ENCODE results near the gene USP25.
A peak's percentile ranks its signal among the peaks of the same experiment; 100 is the strongest.

Gene USP25

DNA sequence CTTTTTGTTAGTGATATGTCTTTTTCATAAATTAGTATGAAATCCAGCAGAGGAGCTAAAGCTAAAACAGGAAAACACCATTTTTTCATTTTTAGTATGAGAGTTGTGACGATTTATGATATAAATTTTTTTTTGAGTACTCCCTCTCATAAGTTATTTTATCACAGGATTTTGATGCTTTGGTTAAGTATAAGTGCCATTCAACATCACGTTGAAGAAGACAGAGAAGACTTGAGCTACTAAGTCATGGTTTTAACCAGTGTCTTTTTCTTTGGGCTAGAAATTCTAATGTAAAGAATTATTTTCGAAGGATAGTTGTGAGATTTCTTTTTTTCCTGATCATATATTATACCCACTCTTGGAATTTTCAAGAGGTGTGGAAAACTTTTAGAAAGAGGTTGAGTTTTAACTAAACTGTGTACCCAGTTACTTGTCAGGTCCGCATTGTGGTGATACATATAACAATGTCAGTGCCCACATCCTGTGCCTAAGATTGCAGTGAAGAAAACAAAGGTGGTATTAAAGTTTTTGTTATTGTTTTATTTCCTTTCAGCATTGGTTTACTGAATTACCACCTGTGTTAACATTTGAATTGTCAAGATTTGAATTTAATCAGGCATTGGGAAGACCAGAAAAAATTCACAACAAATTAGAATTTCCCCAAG is 93.8 kb downstream of the USP25 start:
- peak; percentile 8 for DNase-seq

- no peak for DNase-seq
Observed at GRCh38 chr21:15825700-15826099, 95.9 kb downstream of the USP25 start.

- DNase-seq, result peak; percentile 43
Observed at GRCh38 chr21:15826147-15826780, 96.5 kb downstream of the USP25 start.

DNA sequence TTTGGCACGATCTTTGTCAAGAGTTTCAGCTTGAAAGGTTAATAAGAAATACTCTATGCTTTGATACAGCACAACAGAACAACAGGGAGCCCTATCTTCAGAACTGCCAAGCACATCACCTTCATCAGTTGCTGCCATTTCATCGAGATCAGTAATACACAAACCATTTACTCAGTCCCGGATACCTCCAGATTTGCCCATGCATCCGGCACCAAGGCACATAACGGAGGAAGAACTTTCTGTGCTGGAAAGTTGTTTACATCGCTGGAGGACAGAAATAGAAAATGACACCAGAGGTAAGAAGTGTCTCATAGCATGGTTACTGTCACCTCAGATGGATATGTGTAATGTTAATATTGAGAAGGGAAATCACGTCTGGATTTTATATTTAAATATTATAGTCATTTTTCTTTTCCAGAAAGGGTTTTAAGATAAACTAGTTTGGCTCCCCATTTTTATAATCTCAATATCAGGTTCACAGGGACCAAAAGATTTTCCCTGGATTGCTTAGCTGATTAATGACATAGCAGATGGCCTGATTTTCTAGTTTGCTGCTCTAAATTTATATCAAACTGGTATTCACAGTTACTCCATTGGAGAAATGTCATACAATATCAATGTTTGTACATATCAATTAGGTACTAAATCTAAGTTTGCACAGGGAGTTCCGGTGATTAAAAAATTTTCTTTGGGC is 97.3 kb downstream of the USP25 start:
- no peak for DNase-seq

GRCh38 chr21:15831497-15831896 is 101.7 kb downstream of the USP25 start:
- no peak for DNase-seq

DNA sequence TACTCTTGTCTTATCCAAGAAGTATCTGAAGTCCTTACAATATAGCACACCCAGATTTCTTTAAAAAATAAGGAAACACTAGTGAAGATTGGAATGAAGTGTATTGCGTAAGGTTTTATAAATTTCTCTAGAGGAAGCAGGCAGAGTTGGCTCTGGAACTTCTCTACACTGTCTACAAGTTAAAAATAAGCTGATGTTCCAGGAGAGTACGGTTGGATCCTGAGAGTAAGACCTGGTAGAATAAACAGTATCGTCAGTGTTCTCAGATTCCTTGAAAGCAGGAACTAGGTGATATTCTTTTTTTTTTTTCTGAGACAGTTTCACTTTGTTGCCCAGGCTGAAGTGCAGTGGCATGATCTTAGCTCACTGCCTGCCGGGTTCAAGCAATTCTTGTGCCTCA is 107.9 kb downstream of the USP25 start:
- DNase-seq, result no peak

GRCh38 chr21:15839026-15839425 is 109.2 kb downstream of the USP25 start:
- no peak for DNase-seq

- no peak for DNase-seq
Observed at GRCh38 chr21:15839601-15840000, 109.8 kb downstream of the USP25 start.

DNA sequence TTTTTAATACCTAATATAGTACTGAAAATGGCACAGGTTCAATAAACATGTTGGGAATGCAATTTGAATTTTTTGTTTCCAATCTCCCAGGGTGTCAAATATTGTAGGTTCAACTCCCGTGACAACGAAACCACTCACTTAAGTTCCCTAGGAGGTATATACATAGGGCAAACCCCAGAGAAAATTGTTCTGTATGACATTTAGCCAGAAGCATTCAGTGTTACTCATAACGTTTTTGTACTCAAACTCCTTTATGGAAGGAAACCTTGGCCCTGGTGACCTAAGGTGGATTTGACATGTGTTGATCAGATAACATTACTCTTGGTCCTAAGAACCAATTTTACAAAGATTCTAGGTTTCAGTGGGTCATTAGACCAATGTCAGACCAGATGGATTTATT is 110.6 kb downstream of the USP25 start:
- no peak for DNase-seq

- DNase-seq, result no peak
Observed at GRCh38 chr21:15841856-15842564, 112.2 kb downstream of the USP25 start.

DNA sequence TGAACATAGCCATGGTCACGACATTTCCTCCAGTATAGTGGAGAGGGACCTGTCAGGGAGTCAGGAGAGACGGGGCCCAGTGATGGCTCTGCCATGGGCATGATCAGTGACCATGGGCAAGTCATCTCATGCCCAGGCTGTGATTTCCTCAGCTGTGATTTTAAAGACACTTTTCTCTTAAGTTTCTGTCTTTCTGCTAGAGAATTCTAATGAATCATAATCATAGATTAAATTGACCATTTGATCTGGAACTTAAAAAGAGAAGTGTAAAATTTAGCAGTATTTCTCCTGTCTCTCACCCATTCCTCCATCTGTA is 112.7 kb downstream of the USP25 start:
- DNase-seq, result no peak

DNA sequence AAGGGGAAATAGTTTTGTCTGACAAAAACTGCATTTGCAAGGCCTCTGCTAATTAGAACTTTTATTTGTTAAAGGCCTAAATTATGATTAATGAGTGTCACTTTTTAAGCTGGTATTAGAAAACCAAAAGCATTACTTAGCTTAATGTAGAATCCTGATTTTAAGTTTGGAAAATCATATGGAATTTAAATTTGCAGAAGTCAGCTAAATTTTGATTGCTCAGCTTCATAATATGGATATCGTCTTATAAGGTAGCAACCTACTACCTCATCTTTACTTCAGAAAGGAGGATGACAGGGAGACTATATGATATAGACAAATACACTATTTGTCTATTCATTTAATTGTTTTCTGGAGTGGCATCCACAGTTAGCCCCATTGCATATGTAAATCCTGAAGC is 114.0 kb downstream of the USP25 start:
- DNase-seq, result no peak

DNA sequence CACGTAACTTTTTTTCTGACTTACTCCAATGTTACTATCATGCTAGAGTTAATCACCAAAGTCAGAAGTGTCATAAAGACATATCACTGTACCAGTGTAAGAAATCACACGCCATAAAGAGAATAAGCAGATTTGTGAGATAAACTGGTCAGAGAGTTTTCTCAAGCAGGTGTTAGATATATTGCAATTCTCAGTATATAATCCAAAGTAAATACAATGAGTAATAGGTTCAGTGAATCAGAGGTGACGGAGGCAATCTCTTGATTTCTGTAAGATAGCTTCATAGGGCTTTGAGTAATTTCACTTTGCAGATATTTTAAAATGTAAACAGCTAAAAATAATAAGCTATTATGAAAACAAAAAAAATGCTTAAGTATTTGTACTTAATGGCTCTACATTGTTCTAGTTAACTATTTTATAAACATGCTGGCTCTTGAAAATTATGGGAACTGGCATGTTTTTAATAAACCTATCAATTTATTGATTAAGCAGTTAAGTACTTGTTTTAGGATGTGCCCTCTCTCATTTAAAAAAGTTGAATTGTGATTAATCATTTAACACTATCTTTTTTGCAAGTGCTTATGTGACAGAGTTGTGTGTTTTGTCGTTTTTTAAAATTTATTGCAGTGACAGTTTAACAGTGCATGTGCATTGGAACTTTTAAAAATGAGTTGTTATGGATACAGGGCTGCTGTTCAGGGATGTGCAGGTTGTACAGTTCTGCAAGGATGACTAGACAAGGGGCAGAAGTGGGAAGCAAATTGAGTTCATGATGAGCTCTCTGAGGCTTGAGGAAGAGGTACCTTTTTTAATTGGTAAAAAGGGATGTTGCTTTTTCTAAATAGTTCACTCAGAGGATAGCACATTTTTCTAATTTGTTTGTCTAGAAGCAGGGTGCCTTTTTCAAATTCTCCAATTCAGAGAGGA is 119.1 kb downstream of the USP25 start:
- no peak for DNase-seq

DNA sequence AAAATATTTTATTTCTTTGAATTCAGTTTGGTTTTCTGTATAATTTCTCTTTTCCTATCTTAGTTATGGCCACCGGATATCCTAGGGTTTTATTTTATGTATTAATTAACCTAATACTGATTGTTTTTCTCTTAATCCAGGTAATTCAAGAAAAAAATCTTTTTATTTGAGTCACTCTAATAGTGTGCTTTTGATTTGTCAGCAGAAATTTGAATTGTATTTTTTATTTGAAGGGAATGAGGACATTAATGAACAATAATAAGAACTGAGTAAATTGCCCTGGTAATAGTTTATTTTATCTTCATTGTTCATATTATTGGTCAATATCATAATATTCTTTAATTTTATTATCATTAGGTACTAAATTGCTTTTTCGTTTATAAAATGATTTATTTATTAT is 120.1 kb downstream of the USP25 start:
- no peak for DNase-seq

- DNase-seq, result no peak
Observed at GRCh38 chr21:15850645-15851044, 120.9 kb downstream of the USP25 start.

GRCh38 chr21:15852146-15852545 is 122.4 kb downstream of the USP25 start:
- no peak for DNase-seq

- no peak for DNase-seq
Observed at GRCh38 chr21:15853126-15853525, 123.3 kb downstream of the USP25 start.

DNA sequence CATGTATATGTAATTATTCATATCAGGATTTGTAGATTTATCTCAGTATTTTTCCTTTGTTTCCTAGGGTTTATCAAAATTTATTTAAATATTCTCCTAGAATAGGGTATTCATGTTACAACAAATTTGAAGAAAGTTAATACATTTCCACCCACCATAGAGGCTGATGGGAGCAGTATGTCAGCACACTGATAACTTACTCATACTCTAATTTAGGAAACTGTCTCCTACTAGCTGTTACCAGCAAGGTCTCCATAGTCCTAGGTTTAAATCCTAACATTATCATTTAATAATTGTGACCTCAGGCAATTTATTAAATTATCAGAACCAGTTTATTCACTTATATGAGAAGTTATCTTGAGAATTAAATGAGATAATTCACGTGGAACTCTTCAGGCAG is 127.0 kb downstream of the USP25 start:
- no peak for DNase-seq

DNA sequence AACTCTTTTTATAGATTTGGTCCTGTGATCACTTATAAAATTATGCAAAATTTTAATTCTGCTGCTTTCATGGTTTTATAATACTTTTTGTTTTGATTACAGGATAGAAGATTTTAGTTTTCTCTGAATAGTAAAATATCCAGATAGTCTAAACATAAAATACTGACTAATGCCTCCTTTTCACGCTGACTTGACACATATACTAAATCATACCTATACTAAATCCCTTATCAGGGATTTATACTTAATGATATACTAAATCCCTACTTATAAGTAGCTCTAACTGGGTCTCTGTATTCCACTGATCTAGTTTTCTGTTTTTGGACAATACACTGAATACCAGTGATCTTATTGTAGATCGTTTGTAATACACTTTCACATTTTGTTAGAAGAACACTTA is 128.0 kb downstream of the USP25 start:
- no peak for DNase-seq

DNA sequence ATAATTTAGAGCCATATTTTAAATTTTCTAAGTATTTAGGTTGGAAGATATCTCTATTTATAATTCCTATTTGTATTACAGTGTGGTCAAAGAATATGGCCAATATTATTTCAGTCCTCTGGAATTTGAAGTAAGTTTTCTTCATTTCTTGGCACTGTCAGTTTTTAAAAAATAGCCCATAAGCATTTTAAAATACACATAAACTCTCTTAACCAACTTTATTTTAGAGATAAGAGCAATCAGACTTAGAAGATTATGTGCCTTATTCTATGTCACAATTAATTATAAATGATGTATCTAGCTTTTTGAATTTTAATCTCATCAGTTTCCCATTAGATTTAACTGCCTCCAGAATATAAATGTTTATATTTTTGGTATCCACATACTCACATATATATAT is 130.8 kb downstream of the USP25 start:
- no peak for DNase-seq

DNA sequence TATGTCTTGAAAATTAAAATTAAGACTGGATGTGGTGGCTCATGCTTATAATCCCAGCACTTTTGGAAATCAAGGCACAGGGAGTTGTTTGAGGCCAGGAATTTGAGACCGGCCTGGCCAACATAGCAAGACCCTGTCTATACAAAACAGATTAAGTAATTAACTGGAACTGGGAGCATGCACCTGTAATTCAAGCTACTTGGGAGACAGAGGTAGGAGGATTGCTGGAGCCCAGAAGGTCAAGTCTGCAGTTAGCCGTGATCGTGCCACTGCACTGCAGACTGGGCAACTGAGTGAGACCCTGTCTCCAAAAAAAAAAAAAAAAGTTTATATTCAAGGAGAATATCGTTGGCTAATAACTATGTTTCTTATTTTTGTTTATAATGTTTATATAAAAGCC is 139.2 kb downstream of the USP25 start:
- DNase-seq, result no peak

- DNase-seq, result no peak
Observed at GRCh38 chr21:15870819-15871218, 141.0 kb downstream of the USP25 start.

- DNase-seq, result no peak
Observed at GRCh38 chr21:15872236-15872635, 142.5 kb downstream of the USP25 start.

Data from activated CD4-positive, alpha-beta T cell treated with anti-CD3 and anti-CD28 coated beads, Interleukin-2, amount 50 U/mL, for 16 hours (primary cell).